ENCODE measurements around the gene ZEB2.

- TF ChIP-seq XRCC5 (optimal IDR thresholded peaks at IDR 0.05; ENCODE audit: low read length) (no peak), KDM1A (CRISPR knock-in tag; IDR thresholded peaks at IDR 0.05) (no peak), GMEB1 (CRISPR knock-in tag; IDR thresholded peaks at IDR 0.05; ENCODE audit: borderline replicate concordance) (no peak), ATF4 (CRISPR knock-in tag; IDR thresholded peaks at IDR 0.05) (no peak), BHLHE40 (IDR thresholded peaks at IDR 0.05; ENCODE audit: low read length) (no peak), ZNF660 (CRISPR knock-in tag; IDR thresholded peaks at IDR 0.05; ENCODE audit: borderline replicate concordance, low read depth) (no peak), ZEB1 (IDR thresholded peaks at IDR 0.05; ENCODE audit: insufficient replicate concordance, low read depth) (no peak)
These were observed 30.5 kb downstream of the ZEB2 start for GRCh38 chr2:144489315-144489916.

Measured in HepG2 (cell line).